Gastrocnemius medialis (tissue), 4 donors: ENCODE measurements around the gene SNX11. TPM values are rescaled to one million over a fixed set of nuclear protein-coding genes. Genes with fewer than 3 reads are reported as not detected.

Experiments
- ATAC-seq, 2 donors: fragments of 150-250 bp; one replicate each; pipeline ENCODE4 v1.9.1; 2016
- DNase-seq, 2 donors: peaks; one replicate each; pipeline ENCODE4 v3.0.0-alpha.2; 2019
- H3K27ac ChIP-seq, 4 donors: fragments of 200-600 bp; sonication (generic); 1 replicate in 1 of 4; 2 replicates in 3 of 4; pipeline ENCODE4 v1.5.1; 2016 to 2018; ENCODE audit warnings: mild to moderate bottlenecking in 2 of 4, moderate library complexity in 1 of 4
- H3K27me3 ChIP-seq, 3 donors: fragments of 200-600 bp; sonication (generic) in 2 of 3; 1 replicate in 1 of 3; 2 replicates in 2 of 3; pipeline versions ENCODE4 v1.5.1 to v1.6.0; 2016 to 2019; ENCODE audit warnings: mild to moderate bottlenecking in 1 of 3, moderate library complexity in 1 of 3
- H3K36me3 ChIP-seq, 2 donors: fragments of 200-600 bp; sonication (generic) in 1 of 2; one replicate each; pipeline ENCODE4 v1.5.1; 2017 to 2018
- H3K4me1 ChIP-seq, 2 donors: fragments of 200-600 bp; sonication (generic) in 1 of 2; one replicate each; pipeline ENCODE4 v1.5.1; 2016 to 2017; ENCODE audit warnings: mild to moderate bottlenecking in 2 of 2
- H3K4me3 ChIP-seq, 4 donors: fragments of 200-600 bp; sonication (generic) in 3 of 4; 1 replicate in 1 of 4; 2 replicates in 3 of 4; pipeline ENCODE4 v1.5.1; 2016 to 2019; ENCODE audit warnings: mild to moderate bottlenecking in 2 of 4
- H3K9me3 ChIP-seq, 3 donors: fragments of 200-600 bp; sonication (generic) in 2 of 3; 1 replicate in 1 of 3; 2 replicates in 2 of 3; pipeline ENCODE4 v1.5.1; 2016 to 2019
- POLR2A ChIP-seq, 2 donors: fragments of 450-650 bp; IDR thresholded peaks; one replicate each; pipeline ENCODE4 v1.6.1; 2017; ENCODE audit warnings: antibody characterized with exemption in 2 of 2, mild to moderate bottlenecking in 2 of 2, moderate library complexity in 2 of 2
- in situ Hi-C, 4 donors: fragments of 200-750 bp; cut with MboI; loops; one replicate each; pipeline versions ENCODE4 v1.15.0 to v1.8.0; 2017; ENCODE audit warnings: low sequenced_read_pairs in 4 of 4
- intact Hi-C: fragments of 100-400 bp; cut with DNase I; formaldehyde crosslinking; loops from one replicate; pipeline ENCODE4 v1.15.1; 2023; ENCODE audit warnings: low total_unique reads
- total RNA-seq, 4 donors: library from RNA; depleted of rRNA; stranded (reverse); fragments of >200 nt; gene quantifications; one replicate each; pipeline versions ENCODE4 v1.1.0 to v1.2.3, GENCODE V29; 2016
- TF ChIP-seq, protein P1 (sequence below), 5 experiments: fragments of 450-650 bp in 3 of 5; fragments of 200-600 bp in 2 of 5; sonication (generic) in 2 of 5; IDR thresholded peaks in 4 of 5; conservative IDR thresholded peaks in 1 of 5; 1 replicate in 4 of 5; 2 replicates in 1 of 5; pipeline ENCODE4 v1.5.1; 2016 to 2019; ENCODE audit warnings: antibody characterized with exemption in 5 of 5, mild to moderate bottlenecking in 3 of 5, moderate library complexity in 3 of 5

The SNX11 gene, protein sequence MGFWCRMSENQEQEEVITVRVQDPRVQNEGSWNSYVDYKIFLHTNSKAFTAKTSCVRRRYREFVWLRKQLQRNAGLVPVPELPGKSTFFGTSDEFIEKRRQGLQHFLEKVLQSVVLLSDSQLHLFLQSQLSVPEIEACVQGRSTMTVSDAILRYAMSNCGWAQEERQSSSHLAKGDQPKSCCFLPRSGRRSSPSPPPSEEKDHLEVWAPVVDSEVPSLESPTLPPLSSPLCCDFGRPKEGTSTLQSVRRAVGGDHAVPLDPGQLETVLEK
- 10 to 100 TPM in 2 of 4 donors, 1 to 10 TPM in 2; 7.3 to 16.3 (median 9.6) TPM for total RNA-seq

DNA sequence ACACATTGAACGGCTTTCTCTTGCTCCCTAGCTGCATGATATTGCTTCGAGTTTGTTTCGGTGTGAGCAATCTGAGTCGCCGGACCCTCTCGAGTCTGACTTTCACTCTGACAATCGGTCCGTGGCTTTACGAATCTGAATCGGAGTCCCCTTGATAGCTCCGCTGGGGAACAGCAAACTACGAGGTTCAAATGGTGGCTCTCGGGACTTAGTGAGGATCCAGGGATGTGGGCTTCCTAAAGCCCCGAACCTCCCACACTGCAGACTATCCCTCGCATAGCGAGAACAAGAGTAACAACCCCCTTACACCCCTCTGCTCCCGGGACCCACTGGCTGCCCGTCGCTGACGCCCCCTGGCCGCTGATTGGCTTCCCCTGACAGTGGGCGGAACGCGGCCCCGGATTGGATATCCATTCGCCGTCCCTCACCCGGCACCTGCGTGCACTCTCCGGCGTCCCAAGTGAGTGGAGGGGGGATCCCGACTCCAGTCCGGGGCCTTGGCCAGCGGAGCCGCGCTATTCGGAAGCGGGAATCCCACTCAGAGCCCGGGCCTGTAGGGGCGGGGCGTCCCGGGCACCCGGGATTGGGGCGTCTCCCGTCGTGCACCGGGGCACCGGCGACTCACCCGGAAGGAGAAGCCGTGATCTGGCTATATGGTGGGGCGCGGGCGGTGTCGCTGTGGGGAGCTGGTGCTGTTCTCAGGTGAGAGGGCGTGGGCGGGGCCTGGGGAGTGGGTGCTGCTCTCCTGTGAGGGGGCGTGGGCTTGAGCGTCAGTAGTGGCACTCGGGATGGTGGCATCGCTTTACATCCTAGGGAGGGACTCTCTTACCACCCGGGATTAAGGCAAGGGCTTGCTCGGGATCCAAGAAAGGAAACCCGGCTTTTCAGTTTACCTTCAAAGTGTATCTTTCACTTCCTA lies at the start of gene SNX11:
TSS of gene SNX11 (plus strand) at position 630 of the 919 bp plus-strand sequence. CDS start 4,278 bp downstream, outside the sequence.
- peak; percentile 67 to 70 for TF ChIP-seq POLR2A (IDR thresholded peaks at IDR 0.05)
- TF ChIP-seq, protein P1, sequence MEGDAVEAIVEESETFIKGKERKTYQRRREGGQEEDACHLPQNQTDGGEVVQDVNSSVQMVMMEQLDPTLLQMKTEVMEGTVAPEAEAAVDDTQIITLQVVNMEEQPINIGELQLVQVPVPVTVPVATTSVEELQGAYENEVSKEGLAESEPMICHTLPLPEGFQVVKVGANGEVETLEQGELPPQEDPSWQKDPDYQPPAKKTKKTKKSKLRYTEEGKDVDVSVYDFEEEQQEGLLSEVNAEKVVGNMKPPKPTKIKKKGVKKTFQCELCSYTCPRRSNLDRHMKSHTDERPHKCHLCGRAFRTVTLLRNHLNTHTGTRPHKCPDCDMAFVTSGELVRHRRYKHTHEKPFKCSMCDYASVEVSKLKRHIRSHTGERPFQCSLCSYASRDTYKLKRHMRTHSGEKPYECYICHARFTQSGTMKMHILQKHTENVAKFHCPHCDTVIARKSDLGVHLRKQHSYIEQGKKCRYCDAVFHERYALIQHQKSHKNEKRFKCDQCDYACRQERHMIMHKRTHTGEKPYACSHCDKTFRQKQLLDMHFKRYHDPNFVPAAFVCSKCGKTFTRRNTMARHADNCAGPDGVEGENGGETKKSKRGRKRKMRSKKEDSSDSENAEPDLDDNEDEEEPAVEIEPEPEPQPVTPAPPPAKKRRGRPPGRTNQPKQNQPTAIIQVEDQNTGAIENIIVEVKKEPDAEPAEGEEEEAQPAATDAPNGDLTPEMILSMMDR (IDR thresholded peaks at IDR 0.05 in 4 of 5, conservative IDR thresholded peaks at IDR 0.05 in 1 of 5) = peak in 2 of 5 experiments; percentile 8 to 22
- Histone ChIP-seq H3K9me3 (no peaks in the 10 kb centered on the region), H3K4me1 (peaks cover 14 to 18% of the 10 kb centered on the region in 2 donors), H3K4me3 (peak within 1 kb of the TSS; percentile 64 to 99 (median 94)), H3K27ac (peak within 1 kb of the TSS; percentile 92 to 100 (median 98)), H3K36me3 (no peaks in the 10 kb centered on the region), H3K27me3 (no peaks in the 10 kb centered on the region)
- intact Hi-C loops = loop anchor here (1.0 to 5.0 kb wide), 3 partner anchors 23 to 210 kb away; partner anchors contain the start of gene SP2
- in situ Hi-C loops = no loop called here
- DNase-seq = peak; percentile 81 to 87
- peak; percentile 95 to 97 for ATAC-seq

- Histone ChIP-seq H3K36me3 (peaks cover 0 to 88% of the 10 kb centered on the region in 2 donors), H3K27ac (peak overlapping the region; percentile 96 to 99 (median 97)), H3K4me3 (no peak overlapping the region), H3K4me1 (peaks cover 79 to 80% of the 10 kb centered on the region in 2 donors), H3K9me3 (no peaks in the 10 kb centered on the region), H3K27me3 (no peaks in the 10 kb centered on the region)
- DNase-seq (no peak), ATAC-seq (no peak)
- in situ Hi-C loops = no loop called here
- TF ChIP-seq POLR2A (IDR thresholded peaks at IDR 0.05) = no peak
- TF ChIP-seq, protein P1 (IDR thresholded peaks at IDR 0.05 in 4 of 5, conservative IDR thresholded peaks at IDR 0.05 in 1 of 5) = no peak
- intact Hi-C loops = no loop called here
Observed at GRCh38 chr17:48058393-48059124, 49.0 kb upstream of the SNX11 start.

GRCh38 chr17:48059125-48059668 lies 48.4 kb upstream of the SNX11 start:
- Histone ChIP-seq H3K27me3 (no peaks in the 10 kb centered on the region), H3K36me3 (peaks cover 0 to 90% of the 10 kb centered on the region in 2 donors), H3K4me3 (no peak overlapping the region), H3K27ac (peak overlapping the region; percentile 96 to 99 (median 97)), H3K4me1 (peaks cover 79 to 80% of the 10 kb centered on the region in 2 donors), H3K9me3 (no peaks in the 10 kb centered on the region)
- DNase-seq = no peak
- in situ Hi-C loops (no loop called here), intact Hi-C loops (no loop called here)
- TF ChIP-seq, protein P1 (IDR thresholded peaks at IDR 0.05 in 4 of 5, conservative IDR thresholded peaks at IDR 0.05 in 1 of 5) = no peak
- TF ChIP-seq POLR2A (IDR thresholded peaks at IDR 0.05) = no peak
- ATAC-seq = no peak

DNA sequence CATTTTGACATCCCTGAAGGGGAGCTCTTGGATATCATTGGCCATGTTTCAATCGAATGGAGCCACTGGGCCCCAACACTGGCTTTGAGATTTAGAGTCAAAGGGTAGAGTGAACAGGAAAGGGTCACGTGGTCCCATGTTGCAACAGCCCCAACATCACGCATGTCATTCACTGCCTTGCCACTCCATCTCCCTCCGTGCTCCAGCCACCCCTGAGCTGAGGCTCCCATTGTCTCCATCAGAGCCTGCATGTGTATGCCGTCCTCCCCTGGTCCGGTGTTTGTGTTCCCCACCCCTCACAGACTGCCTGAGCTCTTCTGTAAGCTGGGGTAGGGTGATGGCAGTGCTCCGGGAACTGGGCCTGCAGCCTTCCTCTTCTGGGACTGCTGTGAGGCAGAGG lies 47.3 kb upstream of the SNX11 start:
- intact Hi-C loops (no loop called here), in situ Hi-C loops (no loop called here)
- peak overlapping the region; percentile 96 to 99 (median 97) for H3K27ac ChIP-seq
- no peak for TF ChIP-seq POLR2A (IDR thresholded peaks at IDR 0.05)
- peaks cover 78 to 82% of the 10 kb centered on the region in 2 donors for H3K4me1 ChIP-seq
- H3K36me3 ChIP-seq = peaks cover 0 to 83% of the 10 kb centered on the region in 2 donors
- no peaks in the 10 kb centered on the region for H3K9me3 ChIP-seq
- DNase-seq = peak in 1 of 2 donors; percentile 67
- H3K4me3 ChIP-seq = peak overlapping the region in 1 of 4 donors; percentile 19
- ATAC-seq = no peak
- H3K27me3 ChIP-seq = no peaks in the 10 kb centered on the region
